GM23338 (cell line): ENCODE measurements around the gene TRIM27. TPM values are rescaled to one million over a fixed set of nuclear protein-coding genes. Genes with fewer than 3 reads are reported as not detected.
"Not testable (repeated sequence)": the region's sequence is repeated elsewhere in the genome, so short reads cannot be mapped to it uniquely, and the experiment has no call there.

Experiments
- ATAC-seq: fragments of 200-7000 bp; cut with Tn5 transposase; 3 replicates; pipeline ENCODE4 v1.9.1; 2020
- DNase-seq: peaks from one replicate; pipeline ENCODE4 v3.0.0-alpha.2; 2015; ENCODE audit warnings: low spot score
- H2AFZ ChIP-seq: fragments of 200-600 bp; sonication (generic); 2 replicates; pipeline ENCODE4 v1.8.0; 2016; ENCODE audit warnings: antibody characterized with exemption, mild to moderate bottlenecking, moderate library complexity
- H3F3A ChIP-seq: fragments of 200-600 bp; sonication (generic); replicated peaks from 2 replicates; pipeline ENCODE4 v1.8.0; 2017; ENCODE audit warnings: antibody characterized with exemption, mixed run types, low read depth
- H3K27ac ChIP-seq: fragments of 200-600 bp; sonication (generic); 2 replicates; pipeline ENCODE4 v1.6.1; 2016; ENCODE audit warnings: low read depth
- H3K27me3 ChIP-seq: fragments of 200-600 bp; sonication (generic); 2 replicates; pipeline ENCODE4 v1.8.0; 2016; ENCODE audit warnings: mild to moderate bottlenecking, mixed run types, moderate library complexity; ENCODE audit not compliant: insufficient read depth
- H3K36me3 ChIP-seq: fragments of 200-600 bp; sonication (generic); 2 replicates; pipeline ENCODE4 v1.8.0; 2016; ENCODE audit warnings: mild to moderate bottlenecking; ENCODE audit not compliant: insufficient read depth
- H3K4me1 ChIP-seq: fragments of 200-600 bp; sonication (generic); 2 replicates; pipeline ENCODE4 v1.8.0; 2016; ENCODE audit warnings: mild to moderate bottlenecking, moderate library complexity; ENCODE audit not compliant: insufficient read depth
- H3K4me2 ChIP-seq: fragments of 200-600 bp; sonication (generic); 2 replicates; pipeline ENCODE4 v1.7.1; 2017; ENCODE audit warnings: mixed run types
- H3K4me3 ChIP-seq: fragments of 200-600 bp; sonication (generic); 2 replicates; pipeline ENCODE4 v1.6.1; 2016; ENCODE audit warnings: mixed run types
- H3K79me2 ChIP-seq: fragments of 200-600 bp; sonication (generic); replicated peaks from 2 replicates; pipeline ENCODE4 v1.8.0; 2017; ENCODE audit warnings: mild to moderate bottlenecking; ENCODE audit not compliant: insufficient read depth
- H3K9me2 ChIP-seq: fragments of 200-600 bp; sonication (generic); 2 replicates; pipeline ENCODE4 v1.8.0; 2017; ENCODE audit not compliant: insufficient read depth
- H4K20me1 ChIP-seq: fragments of 200-600 bp; sonication (generic); replicated peaks from 2 replicates; pipeline ENCODE4 v1.8.0; 2017; ENCODE audit warnings: mild to moderate bottlenecking; ENCODE audit not compliant: insufficient read depth
- H3K27ac Mint-ChIP-seq: 2 replicates; pipeline ENCODE4 v1.8.0; 2020; ENCODE audit warnings: inconsistent platforms, mild to moderate bottlenecking, moderate library complexity, mixed read lengths
- H3K27me3 Mint-ChIP-seq: 3 replicates; pipeline ENCODE4 v1.8.0; 2022; ENCODE audit warnings: low read depth, mild to moderate bottlenecking, moderate library complexity, mixed read lengths, inconsistent platforms; ENCODE audit not compliant: insufficient read depth, poor library complexity
- H3K36me3 Mint-ChIP-seq: 3 replicates; pipeline ENCODE4 v1.8.0; 2021; ENCODE audit warnings: low read depth, mild to moderate bottlenecking, inconsistent platforms, moderate library complexity, mixed read lengths
- H3K4me1 Mint-ChIP-seq: 3 replicates; pipeline ENCODE4 v1.8.0; 2020; ENCODE audit warnings: mild to moderate bottlenecking, inconsistent platforms, mixed read lengths
- H3K4me3 Mint-ChIP-seq: 3 replicates; pipeline ENCODE4 v1.8.0; 2021; ENCODE audit warnings: moderate library complexity, mild to moderate bottlenecking, inconsistent platforms, mixed read lengths
- H3K9me3 Mint-ChIP-seq: 3 replicates; pipeline ENCODE4 v1.8.0; 2020; ENCODE audit warnings: moderate library complexity, mild to moderate bottlenecking, inconsistent platforms, mixed read lengths
- CREB1 ChIP-seq: fragments of 250-450 bp; sonication (Bioruptor Pico); IDR thresholded peaks from 2 replicates; pipeline ENCODE4 v1.5.0; 2020; ENCODE audit warnings: low read depth, mild to moderate bottlenecking, moderate library complexity
- NANOG ChIP-seq: IDR thresholded peaks from 2 replicates; pipeline ENCODE4 v1.6.1; 2016; ENCODE audit warnings: antibody characterized with exemption, borderline replicate concordance
- polyA plus RNA-seq: library from polyadenylated mRNA; unstranded; fragments of >200 nt; fragmentation: Nextera tagmentation; extraction: Ambion mirVana; gene quantifications from 2 replicates; pipeline ENCODE4 v1.2.1, GENCODE V29; 2016
- total RNA-seq: library from RNA; depleted of rRNA; stranded (reverse); fragments of >200 nt; shearing (Covaris generic); gene quantifications from 2 replicates; pipeline ENCODE4 v1.2.3, GENCODE V29; 2014
- TF ChIP-seq, protein P1 (sequence below): fragments of 250-450 bp; sonication (Bioruptor Pico); IDR thresholded peaks from 2 replicates; pipeline ENCODE4 v1.5.0; 2020; ENCODE audit warnings: mild to moderate bottlenecking, moderate library complexity
- TF ChIP-seq, protein P2 (sequence below): IDR thresholded peaks from one replicate; pipeline ENCODE4 v1.6.1; 2018; ENCODE audit warnings: antibody characterized with exemption; ENCODE audit not compliant: unreplicated experiment
- TF ChIP-seq, protein P3 (sequence below): IDR thresholded peaks from 2 replicates; pipeline ENCODE4 v1.6.1; 2016; ENCODE audit warnings: antibody characterized with exemption

TRIM27 gene
- total and polyA plus RNA-seq, 2 experiments from 2014 or later, result 43.1 to 127 TPM

DNA sequence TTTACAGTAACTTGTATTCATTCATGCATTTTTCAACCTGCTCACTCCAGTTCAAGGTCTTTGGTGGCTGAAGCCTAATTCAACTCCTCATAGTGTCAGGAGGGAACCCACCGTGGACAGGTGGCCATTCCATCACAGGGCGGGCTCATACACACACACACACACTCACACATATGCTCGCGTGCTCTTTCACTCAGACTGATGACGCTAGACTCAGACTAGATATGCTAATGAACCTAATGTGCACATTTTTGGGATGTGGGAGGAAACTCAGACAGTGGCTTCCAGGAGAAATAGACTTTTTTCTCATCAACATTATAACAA is 56.7 kb downstream of the TRIM27 start (continued):
- TF ChIP-seq, protein P1, sequence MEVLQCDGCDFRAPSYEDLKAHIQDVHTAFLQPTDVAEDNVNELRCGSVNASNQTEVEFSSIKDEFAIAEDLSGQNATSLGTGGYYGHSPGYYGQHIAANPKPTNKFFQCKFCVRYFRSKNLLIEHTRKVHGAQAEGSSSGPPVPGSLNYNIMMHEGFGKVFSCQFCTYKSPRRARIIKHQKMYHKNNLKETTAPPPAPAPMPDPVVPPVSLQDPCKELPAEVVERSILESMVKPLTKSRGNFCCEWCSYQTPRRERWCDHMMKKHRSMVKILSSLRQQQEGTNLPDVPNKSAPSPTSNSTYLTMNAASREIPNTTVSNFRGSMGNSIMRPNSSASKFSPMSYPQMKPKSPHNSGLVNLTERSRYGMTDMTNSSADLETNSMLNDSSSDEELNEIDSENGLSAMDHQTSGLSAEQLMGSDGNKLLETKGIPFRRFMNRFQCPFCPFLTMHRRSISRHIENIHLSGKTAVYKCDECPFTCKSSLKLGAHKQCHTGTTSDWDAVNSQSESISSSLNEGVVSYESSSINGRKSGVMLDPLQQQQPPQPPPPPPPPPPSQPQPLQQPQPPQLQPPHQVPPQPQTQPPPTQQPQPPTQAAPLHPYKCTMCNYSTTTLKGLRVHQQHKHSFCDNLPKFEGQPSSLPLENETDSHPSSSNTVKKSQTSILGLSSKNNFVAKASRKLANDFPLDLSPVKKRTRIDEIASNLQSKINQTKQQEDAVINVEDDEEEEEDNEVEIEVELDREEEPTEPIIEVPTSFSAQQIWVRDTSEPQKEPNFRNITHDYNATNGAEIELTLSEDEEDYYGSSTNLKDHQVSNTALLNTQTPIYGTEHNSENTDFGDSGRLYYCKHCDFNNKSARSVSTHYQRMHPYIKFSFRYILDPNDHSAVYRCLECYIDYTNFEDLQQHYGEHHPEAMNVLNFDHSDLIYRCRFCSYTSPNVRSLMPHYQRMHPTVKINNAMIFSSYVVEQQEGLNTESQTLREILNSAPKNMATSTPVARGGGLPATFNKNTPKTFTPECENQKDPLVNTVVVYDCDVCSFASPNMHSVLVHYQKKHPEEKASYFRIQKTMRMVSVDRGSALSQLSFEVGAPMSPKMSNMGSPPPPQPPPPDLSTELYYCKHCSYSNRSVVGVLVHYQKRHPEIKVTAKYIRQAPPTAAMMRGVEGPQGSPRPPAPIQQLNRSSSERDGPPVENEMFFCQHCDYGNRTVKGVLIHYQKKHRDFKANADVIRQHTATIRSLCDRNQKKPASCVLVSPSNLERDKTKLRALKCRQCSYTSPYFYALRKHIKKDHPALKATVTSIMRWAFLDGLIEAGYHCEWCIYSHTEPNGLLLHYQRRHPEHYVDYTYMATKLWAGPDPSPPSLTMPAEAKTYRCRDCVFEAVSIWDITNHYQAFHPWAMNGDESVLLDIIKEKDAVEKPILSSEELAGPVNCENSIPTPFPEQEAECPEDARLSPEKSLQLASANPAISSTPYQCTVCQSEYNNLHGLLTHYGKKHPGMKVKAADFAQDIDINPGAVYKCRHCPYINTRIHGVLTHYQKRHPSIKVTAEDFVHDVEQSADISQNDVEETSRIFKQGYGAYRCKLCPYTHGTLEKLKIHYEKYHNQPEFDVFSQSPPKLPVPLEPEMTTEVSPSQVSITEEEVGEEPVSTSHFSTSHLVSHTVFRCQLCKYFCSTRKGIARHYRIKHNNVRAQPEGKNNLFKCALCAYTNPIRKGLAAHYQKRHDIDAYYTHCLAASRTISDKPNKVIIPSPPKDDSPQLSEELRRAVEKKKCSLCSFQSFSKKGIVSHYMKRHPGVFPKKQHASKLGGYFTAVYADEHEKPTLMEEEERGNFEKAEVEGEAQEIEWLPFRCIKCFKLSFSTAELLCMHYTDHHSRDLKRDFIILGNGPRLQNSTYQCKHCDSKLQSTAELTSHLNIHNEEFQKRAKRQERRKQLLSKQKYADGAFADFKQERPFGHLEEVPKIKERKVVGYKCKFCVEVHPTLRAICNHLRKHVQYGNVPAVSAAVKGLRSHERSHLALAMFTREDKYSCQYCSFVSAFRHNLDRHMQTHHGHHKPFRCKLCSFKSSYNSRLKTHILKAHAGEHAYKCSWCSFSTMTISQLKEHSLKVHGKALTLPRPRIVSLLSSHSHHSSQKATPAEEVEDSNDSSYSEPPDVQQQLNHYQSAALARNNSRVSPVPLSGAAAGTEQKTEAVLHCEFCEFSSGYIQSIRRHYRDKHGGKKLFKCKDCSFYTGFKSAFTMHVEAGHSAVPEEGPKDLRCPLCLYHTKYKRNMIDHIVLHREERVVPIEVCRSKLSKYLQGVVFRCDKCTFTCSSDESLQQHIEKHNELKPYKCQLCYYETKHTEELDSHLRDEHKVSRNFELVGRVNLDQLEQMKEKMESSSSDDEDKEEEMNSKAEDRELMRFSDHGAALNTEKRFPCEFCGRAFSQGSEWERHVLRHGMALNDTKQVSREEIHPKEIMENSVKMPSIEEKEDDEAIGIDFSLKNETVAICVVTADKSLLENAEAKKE, result no peak
- TF ChIP-seq, protein P2, sequence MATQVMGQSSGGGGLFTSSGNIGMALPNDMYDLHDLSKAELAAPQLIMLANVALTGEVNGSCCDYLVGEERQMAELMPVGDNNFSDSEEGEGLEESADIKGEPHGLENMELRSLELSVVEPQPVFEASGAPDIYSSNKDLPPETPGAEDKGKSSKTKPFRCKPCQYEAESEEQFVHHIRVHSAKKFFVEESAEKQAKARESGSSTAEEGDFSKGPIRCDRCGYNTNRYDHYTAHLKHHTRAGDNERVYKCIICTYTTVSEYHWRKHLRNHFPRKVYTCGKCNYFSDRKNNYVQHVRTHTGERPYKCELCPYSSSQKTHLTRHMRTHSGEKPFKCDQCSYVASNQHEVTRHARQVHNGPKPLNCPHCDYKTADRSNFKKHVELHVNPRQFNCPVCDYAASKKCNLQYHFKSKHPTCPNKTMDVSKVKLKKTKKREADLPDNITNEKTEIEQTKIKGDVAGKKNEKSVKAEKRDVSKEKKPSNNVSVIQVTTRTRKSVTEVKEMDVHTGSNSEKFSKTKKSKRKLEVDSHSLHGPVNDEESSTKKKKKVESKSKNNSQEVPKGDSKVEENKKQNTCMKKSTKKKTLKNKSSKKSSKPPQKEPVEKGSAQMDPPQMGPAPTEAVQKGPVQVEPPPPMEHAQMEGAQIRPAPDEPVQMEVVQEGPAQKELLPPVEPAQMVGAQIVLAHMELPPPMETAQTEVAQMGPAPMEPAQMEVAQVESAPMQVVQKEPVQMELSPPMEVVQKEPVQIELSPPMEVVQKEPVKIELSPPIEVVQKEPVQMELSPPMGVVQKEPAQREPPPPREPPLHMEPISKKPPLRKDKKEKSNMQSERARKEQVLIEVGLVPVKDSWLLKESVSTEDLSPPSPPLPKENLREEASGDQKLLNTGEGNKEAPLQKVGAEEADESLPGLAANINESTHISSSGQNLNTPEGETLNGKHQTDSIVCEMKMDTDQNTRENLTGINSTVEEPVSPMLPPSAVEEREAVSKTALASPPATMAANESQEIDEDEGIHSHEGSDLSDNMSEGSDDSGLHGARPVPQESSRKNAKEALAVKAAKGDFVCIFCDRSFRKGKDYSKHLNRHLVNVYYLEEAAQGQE, result no peak
- TF ChIP-seq NANOG, result no peak

DNA sequence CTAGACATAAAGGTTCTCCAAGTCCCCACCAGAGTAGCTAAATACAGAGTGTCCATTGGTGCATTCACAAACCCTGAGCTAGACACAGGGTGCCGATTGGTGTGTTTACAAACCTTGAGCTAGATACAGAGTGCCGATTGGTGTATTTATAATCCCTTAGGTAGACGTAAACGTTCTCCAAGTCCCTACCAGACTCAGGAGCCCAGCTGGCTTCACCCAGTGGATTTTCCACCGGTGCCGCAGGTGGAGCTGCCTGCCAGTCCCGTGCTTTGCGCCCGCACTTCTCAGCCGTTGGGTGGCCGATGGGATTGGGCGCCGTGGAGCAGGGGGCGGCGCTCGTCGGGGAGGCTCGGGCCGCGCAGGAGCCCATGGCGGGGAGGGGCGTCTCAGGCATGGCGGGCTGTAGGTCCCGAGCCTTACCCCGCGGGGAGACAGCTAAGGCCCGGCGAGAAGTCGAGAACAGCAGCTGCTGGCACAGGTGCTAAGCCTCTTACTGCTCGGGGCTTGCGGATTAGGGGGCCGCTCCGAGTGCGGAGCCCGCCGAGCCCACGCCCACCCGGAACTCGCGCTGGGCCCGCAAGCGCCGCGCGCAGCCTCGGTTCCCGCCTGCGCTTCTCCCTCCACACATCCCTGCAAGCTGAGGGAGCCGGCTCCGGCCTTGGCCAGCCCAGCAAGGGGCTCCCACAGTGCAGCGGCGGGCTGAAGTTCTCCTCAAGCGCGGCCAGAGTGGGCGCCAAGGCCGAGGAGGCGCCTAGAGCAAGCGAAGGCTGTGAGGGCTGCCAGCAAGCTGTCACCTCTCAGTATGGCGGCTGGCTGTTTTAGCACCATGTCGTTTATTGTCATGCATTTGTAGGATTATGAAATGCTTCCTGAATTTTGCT is 57.3 kb downstream of the TRIM27 start:
- DNase-seq, result peak; percentile 71
- Mint-ChIP-seq H3K36me3 (peaks cover 15% of the 10 kb centered on the region; the same call in 2 of the 3 replicates), H3K9me3 (peaks cover 24% of the 10 kb centered on the region), H3K27ac (peak overlapping the region; percentile 23; the same call in 1 of the 2 replicates), H3K27me3 (peaks cover 26% of the 10 kb centered on the region), H3K4me3 (peak overlapping the region; percentile 69), H3K4me1 (peaks cover 13% of the 10 kb centered on the region)
- H4K20me1 ChIP-seq, H3K36me3 ChIP-seq, H3K9me2 ChIP-seq, H3K79me2 ChIP-seq: not testable (repeated sequence)
- Histone ChIP-seq H3K27ac (peak overlapping the region; percentile 48; the same call in 1 of the 2 replicates), H3K4me3 (peak overlapping the region; percentile 71), H2AFZ (peak overlapping the region; percentile 88), H3K4me2 (peak overlapping the region; percentile 79), H3K27me3 (peaks cover 14% of the 10 kb centered on the region), H3K4me1 (peaks cover 16% of the 10 kb centered on the region), H3F3A (peaks cover 19% of the 10 kb centered on the region)
- TF ChIP-seq CREB1, result peak; percentile 1; the same call in 1 of the 2 replicates
- TF ChIP-seq, protein P3, sequence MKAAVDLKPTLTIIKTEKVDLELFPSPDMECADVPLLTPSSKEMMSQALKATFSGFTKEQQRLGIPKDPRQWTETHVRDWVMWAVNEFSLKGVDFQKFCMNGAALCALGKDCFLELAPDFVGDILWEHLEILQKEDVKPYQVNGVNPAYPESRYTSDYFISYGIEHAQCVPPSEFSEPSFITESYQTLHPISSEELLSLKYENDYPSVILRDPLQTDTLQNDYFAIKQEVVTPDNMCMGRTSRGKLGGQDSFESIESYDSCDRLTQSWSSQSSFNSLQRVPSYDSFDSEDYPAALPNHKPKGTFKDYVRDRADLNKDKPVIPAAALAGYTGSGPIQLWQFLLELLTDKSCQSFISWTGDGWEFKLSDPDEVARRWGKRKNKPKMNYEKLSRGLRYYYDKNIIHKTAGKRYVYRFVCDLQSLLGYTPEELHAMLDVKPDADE, result 0 out of 2 replicates have a peak, but pooled peaks have one; percentile 11
- peak; percentile 70 for ATAC-seq
